A673 (cell line): Measurements from ENCODE around the gene TBC1D2. TPM values are rescaled to one million over a fixed set of nuclear protein-coding genes. Genes with fewer than 3 reads are reported as not detected.

Experiments
- BruUV-seq: library from RNA; stranded (reverse); fragments of 400-500 nt; replicated peaks from 2 replicates; lab custom pipeline; 2021; lab: Mats Ljungman, UMichigan
- CTCF ChIA-PET: fragments of 300-600 bp; sonication (Branson Sonifier 250); formaldehyde crosslinking; loops from one replicate; lab custom pipeline; 2022; ENCODE audit warnings: antibody characterized with exemption; lab: Charles Lee
- POLR2A ChIA-PET: fragments of 300-600 bp; sonication (Branson Sonifier 250); formaldehyde crosslinking; loops from one replicate; lab custom pipeline; 2022; ENCODE audit warnings: antibody characterized with exemption; ENCODE audit not compliant: low non-redundant PET; lab: Charles Lee
- DNase-seq: peaks from one replicate; pipeline ENCODE4 v3.0.0-alpha.2; 2015; ENCODE audit warnings: low spot score
- H3K27ac ChIP-seq: fragments of 200-600 bp; sonication (generic); 2 replicates; pipeline ENCODE4 v1.5.1; 2016; ENCODE audit warnings: mixed run types, low read depth, mild to moderate bottlenecking, mixed read lengths, antibody characterized with exemption, low read length; ENCODE audit not compliant: poor library complexity, severe bottlenecking
- H3K27me3 ChIP-seq: fragments of 200-600 bp; sonication (generic); replicated peaks from 2 replicates; pipeline ENCODE4 v1.6.1; 2017; ENCODE audit warnings: mixed run types, low read depth, mild to moderate bottlenecking, mixed read lengths, antibody characterized with exemption, low read length; ENCODE audit not compliant: insufficient read depth, poor library complexity
- H3K36me3 ChIP-seq: fragments of 200-600 bp; sonication (generic); 2 replicates; pipeline ENCODE4 v1.6.1; 2016; ENCODE audit warnings: mixed run types, mild to moderate bottlenecking, mixed read lengths, antibody characterized with exemption, low read length; ENCODE audit not compliant: insufficient read depth, poor library complexity, severe bottlenecking
- H3K4me1 ChIP-seq: fragments of 200-600 bp; sonication (generic); 2 replicates; pipeline ENCODE4 v1.6.1; 2017; ENCODE audit warnings: mixed run types, mild to moderate bottlenecking, mixed read lengths, antibody characterized with exemption, low read length; ENCODE audit not compliant: insufficient read depth, poor library complexity, severe bottlenecking
- H3K4me3 ChIP-seq: fragments of 200-600 bp; sonication (generic); 2 replicates; pipeline ENCODE4 v1.5.1; 2016; ENCODE audit warnings: low read depth, mixed run types, mild to moderate bottlenecking, mixed read lengths, low read length; ENCODE audit not compliant: poor library complexity, severe bottlenecking
- H3K9me3 ChIP-seq: fragments of 200-600 bp; sonication (generic); 2 replicates; pipeline ENCODE4 v1.6.1; 2016; ENCODE audit warnings: mixed run types, low read depth, mild to moderate bottlenecking, mixed read lengths, antibody characterized with exemption, low read length; ENCODE audit not compliant: poor library complexity, severe bottlenecking
- CTCF ChIP-seq: fragments of 300-800, 200-600 bp; sonication (generic); conservative IDR thresholded peaks from 2 replicates; pipeline ENCODE4 v1.5.1; 2017; ENCODE audit warnings: low read depth, mild to moderate bottlenecking, antibody characterized with exemption, low read length, moderate library complexity, mixed read lengths
- EZH2 ChIP-seq: fragments of 200-600 bp; sonication (generic); IDR thresholded peaks from 2 replicates; pipeline ENCODE4 v1.6.1; 2017; ENCODE audit warnings: borderline replicate concordance, low read depth, mild to moderate bottlenecking, mixed read lengths, antibody characterized with exemption, low read length; ENCODE audit not compliant: poor library complexity, severe bottlenecking
- intact Hi-C: fragments of 100-400 bp; cut with micrococcal nuclease; formaldehyde crosslinking; loops from one replicate; pipeline ENCODE4 v1.10.0; 2022; ENCODE audit not compliant: unreplicated experiment
- total RNA-seq: library from RNA; stranded (reverse); gene quantifications from 2 replicates; pipeline ENCODE4 v1.2.3, GENCODE V29; 2021

The TBC1D2 gene
- total RNA-seq, 1 experiment from 2014 or later, result 3.2 TPM

- no peaks in the 10 kb centered on the region for H3K9me3 ChIP-seq
- TF ChIP-seq EZH2 (no peak), CTCF (no peak)
- BruUV-seq, result no TSS peak
- H3K4me1 ChIP-seq, result no peaks in the 10 kb centered on the region
- DNase-seq, result no peak
- no peak overlapping the region for H3K4me3 ChIP-seq
- no peaks in the 10 kb centered on the region for H3K36me3 ChIP-seq
- intact Hi-C loops, result no loop called here
- H3K27ac ChIP-seq, result no peak overlapping the region
- ChIA-PET CTCF (interaction anchor here (0.6 kb wide), 1 partner anchor 94 kb away, joined by 3 read pairs; no protein-coding TSS in a partner anchor), POLR2A (no interaction called here)
- no peaks in the 10 kb centered on the region for H3K27me3 ChIP-seq
Measured at GRCh38 chr9:98168153-98168780, 87.2 kb downstream of the TBC1D2 start.

GRCh38 chr9:98164912-98165311, 90.5 kb downstream of the TBC1D2 start:
- H3K36me3 ChIP-seq, result no peaks in the 10 kb centered on the region
- TF ChIP-seq CTCF (no peak), EZH2 (no peak)
- no peaks in the 10 kb centered on the region for H3K27me3 ChIP-seq
- POLR2A ChIA-PET, result no interaction called here
- no peaks in the 10 kb centered on the region for H3K4me1 ChIP-seq
- CTCF ChIA-PET, result no interaction called here
- H3K4me3 ChIP-seq, result no peak overlapping the region
- intact Hi-C loops, result no loop called here
- H3K9me3 ChIP-seq, result no peaks in the 10 kb centered on the region
- H3K27ac ChIP-seq, result no peak overlapping the region
- no TSS peak for BruUV-seq
- DNase-seq, result no peak

GRCh38 chr9:98162613-98163012, 92.8 kb downstream of the TBC1D2 start:
- Histone ChIP-seq H3K27ac (no peak overlapping the region), H3K4me3 (no peak overlapping the region), H3K9me3 (no peaks in the 10 kb centered on the region), H3K27me3 (no peaks in the 10 kb centered on the region), H3K4me1 (no peaks in the 10 kb centered on the region), H3K36me3 (no peaks in the 10 kb centered on the region)
- BruUV-seq, result no TSS peak
- TF ChIP-seq CTCF (no peak), EZH2 (no peak)
- DNase-seq, result no peak
- ChIA-PET POLR2A (no interaction called here), CTCF (no interaction called here)
- intact Hi-C loops, result no loop called here
